Activated CD4-positive, CD25-positive, alpha-beta regulatory T cell (primary cell): ENCODE data around the gene KRT28.
"Not testable (repeated sequence)": the region's sequence is repeated elsewhere in the genome, so short reads cannot be mapped to it uniquely, and the experiment has no call there.

Experiments
- DNase-seq, 4 experiments: peaks; one replicate each; lab custom pipeline; 2025; lab: John Stamatoyannopoulos, UW

Gene KRT28

DNA sequence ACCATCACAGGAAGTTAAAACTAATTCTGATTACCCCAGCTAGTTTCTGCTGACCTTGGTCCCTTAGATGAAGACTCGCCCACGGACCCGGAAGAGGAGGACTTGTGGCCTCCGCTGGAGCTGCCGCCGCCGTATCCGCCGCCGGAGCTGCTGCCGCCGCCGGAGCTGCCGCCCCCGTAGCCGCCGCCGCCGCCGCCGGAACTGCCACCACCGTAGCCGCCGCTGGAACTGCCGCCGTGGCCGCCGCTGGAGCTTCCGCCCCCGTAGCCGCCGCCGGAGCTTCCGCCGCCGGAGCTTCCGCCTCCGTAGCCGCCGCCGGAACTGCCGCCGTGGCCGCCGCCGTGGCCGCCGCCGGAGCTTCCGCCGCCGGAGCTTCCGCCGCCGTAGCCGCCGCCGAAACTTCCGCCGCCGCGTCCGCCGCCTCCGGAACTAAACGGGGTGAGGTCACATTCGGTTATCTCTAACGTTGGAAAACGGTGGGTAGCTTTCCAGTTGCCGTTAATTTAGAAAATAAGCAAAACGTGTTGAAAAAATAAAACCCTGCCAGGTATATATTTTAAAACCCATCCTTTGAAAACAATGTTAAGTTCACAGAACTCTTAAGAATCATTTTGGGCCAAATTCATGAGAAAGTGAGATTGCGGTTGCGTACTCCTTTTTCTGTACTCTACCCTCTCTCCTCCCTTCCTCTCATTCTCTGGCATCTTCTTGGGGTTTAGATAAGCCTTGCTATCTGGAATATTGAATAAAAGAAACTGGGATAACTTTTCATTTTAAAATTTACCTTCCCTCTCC, 19.2 kb upstream of the KRT28 start:
- DNase-seq = peak; percentile 63 to 83 (median 73)

DNA sequence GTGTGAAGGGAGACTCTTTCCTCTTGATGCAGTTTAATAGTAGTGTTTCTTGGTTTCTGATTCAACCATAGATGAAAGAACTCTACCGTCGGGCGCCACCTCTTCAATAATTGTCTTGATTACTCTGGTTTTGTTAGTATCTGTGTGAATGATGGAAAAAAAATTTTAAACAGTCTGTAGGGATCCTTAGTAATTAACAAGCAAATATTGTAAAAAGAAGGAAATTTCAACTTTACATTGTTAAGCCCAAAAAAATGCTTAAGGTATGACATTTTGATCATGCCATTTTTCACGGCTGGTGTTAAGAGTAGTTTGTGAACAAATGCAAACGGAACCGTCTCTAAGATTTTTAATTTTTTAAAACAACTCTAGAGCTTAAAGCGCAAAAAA, 18.6 kb upstream of the KRT28 start:
- no peak for DNase-seq

DNA sequence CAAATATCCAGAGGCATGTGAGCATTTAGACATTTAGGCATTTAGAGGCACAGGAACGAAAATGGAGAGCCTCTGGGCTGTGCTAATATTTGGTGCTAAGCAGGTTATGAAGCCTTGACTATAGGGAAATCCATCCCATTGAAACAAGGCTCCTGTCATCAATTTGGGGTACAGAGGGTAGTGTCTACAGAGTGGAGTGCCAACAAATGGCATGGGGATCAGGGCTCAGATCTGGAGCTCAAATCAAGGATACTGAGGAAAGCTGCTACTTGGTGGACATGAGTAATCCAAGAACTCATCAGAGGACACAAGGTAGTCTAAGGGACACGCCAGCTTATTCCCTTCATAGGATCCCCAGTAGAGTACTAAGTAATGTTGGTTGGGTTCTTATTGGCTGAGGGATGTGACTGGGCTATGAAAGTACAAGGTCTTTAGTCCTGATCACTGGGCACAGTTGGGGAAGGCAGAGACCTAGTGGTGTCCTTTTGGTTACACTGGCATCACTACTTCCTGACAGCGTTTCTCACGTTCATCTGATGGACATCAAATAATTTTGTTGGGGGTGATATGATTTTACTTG, 17.4 kb upstream of the KRT28 start:
- DNase-seq = no peak

DNA sequence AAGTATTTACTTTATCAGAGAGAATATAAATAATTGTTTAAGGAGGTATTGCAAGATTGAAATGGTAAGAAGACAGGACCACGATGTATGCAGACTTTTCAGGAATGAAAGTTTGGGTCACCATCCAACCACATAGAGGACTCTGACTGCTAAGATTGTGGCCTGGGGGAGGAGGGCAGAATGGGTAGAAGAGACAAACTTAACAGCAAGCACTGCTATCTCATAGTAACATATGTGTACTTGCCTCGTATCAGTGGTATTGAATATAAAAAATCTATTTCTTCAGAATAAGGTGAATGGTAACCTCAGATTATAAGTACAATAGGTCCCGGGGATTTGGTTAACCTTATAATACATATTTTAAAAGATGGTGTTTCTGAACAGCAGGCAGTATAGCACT, 16.8 kb upstream of the KRT28 start:
- no peak for DNase-seq

DNA sequence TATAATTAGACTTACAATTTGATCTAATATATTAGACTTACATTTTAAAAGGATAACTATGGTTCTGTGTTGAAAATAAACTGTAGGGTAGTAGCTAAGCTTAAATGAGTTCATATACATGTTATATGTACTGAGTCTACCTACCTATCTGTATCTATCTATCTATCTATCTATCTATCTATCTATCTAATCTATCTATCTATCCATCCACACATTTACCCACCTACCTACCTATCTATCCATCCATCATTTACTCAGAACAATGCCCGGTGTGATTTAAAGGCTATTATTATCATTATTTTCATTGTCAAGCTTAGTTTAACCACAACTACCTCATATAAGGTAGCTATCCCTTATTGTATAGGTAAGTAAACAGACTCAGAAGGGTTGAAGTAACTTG, 15.6 kb upstream of the KRT28 start:
- DNase-seq = no peak

DNA sequence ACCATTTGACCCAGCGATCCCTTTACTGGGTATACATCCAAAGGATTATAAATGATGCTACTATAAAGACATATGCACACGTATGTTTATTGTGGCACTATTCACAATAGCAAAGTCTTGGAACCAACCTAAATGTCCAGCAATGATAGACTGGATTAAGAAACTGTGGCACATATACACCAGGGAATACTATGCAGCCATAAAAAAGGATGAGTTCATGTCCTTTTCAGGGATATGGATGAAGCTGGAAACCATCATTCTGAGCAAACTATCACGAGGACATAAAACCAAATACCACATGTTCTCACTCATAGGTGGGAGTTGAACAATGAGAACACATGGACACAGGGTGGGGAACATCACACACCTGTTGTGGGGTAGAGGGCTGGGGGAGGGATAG, 14.9 kb upstream of the KRT28 start:
- not testable (repeated sequence) for DNase-seq

DNA sequence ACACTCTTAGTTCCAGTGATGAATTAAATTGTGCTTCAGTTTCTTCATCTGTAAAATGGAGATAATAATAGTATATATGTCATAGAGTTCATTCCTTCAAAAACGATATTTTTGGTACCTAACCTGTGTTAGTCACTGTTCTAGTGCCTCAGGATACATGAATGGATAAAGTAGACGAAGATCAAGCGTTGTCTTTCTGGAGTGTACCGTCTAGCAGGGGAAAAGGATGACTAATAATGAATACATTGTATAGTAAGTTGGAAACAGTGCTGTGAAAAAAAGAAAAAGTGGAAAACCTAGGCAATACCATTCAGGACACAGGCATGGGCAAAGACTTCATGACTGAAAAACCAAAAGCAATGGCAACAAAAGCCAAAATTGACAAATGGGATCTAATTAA, 14.0 kb upstream of the KRT28 start:
- DNase-seq = no peak

DNA sequence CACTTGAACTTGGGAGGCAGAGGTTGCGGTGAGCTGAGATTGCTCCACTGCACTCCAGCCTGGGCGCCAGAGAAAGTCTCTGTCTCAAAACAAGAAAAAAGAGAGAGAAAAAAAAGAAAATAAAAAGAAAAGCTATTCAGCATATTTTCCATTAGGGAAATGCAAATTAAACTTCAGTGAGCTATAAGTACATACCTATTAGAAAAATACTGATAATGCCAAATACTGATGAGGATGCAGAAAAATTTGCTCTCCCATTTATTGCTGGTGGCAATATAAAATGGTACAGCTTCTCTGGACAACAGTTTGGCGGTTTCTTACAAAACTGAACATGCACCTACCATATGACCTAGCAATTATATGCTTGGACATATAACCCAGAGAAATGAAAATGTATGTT, 12.9 kb upstream of the KRT28 start:
- DNase-seq = no peak

DNA sequence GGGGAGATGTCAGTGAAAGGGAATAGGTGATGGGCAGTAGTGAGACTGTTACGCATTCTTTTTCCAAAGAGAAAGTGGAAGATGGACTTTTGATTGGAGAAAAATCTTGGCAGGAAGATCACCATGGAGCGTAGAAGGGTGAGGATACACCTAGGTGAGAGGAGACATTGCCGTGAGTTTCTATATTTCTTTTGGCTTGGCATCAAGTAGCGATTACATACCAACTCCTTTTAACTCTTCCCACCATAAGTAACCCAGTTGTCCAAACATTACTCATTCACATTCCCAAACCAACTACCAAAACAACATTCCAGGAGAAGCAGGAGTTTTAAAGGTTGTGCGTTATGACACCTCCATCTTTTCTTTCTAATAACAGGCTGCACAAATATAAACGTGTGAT, 10.7 kb upstream of the KRT28 start:
- no peak for DNase-seq

DNA sequence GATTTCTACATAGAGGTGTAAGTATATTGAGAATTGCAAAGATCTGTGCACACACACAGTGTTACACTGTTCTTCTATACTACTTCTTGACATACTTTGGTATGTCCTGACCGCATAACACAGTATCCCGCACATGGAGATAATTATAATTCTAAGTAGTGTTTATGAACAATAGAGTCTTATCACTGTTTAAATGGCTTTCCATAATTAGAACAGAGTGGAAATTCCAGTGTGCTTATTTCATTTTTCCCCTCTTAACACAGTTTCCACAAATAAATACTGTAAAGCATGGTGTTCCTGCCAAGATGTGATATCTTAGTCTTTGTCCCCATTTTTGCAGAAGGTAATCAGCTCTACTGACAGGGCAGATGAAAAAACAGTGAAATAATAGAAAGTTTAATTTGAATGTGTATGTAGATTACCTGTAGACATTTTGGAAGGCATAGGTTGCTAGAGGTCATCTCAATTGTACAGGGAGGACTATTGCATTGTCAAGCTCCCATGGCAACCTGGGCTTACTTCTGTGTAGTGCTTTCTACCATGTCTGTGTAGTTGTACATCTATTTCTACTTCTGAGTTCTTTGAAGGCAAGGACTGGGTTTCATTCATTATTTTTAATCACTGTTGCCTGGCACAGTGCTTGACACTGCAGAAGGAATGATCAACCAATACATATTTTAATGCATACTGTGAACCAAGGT, 10.1 kb upstream of the KRT28 start:
- no peak for DNase-seq

DNA sequence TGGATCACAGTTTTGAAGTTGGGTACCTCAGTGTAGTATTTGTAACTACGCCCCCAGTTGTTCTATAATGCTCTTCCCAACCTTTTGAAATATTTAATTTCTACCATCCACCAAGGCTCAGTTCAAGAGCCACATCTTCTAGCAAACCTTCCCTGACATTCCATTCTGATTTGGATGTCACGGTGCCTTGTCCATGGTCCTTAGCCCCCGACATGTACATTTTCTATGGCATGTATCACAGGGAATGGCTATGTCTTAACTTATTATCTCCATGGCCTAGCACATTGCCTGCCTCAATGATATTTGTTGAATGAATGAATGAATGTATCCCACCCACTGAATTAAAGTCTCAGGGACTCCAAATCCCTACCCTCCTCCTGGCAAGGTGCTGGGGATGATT, 6.4 kb upstream of the KRT28 start:
- DNase-seq = no peak

DNA sequence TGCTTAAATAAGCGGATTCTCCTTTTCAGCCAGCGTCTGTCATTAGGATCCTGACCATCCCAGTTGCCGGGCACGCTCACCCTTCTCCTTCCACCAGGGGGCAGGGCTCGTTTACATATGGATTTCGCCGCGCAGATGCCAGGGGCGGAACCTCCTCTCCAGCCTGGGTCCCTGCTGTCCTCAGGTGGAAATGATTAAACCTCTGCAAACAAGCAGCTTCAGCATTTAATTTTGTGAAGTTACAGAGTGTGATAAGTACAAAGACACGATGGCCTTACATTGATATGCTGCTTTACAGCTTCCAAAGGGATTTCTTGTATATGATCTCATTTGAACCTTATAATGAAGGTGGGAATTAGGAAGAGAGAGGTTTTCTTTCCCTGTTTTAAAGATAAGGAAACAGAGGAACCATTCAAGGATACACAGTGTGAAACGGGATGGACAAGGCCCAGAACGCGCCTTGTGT, 3.9 kb upstream of the KRT28 start:
- DNase-seq = peak; percentile 30 to 63 (median 42)

DNA sequence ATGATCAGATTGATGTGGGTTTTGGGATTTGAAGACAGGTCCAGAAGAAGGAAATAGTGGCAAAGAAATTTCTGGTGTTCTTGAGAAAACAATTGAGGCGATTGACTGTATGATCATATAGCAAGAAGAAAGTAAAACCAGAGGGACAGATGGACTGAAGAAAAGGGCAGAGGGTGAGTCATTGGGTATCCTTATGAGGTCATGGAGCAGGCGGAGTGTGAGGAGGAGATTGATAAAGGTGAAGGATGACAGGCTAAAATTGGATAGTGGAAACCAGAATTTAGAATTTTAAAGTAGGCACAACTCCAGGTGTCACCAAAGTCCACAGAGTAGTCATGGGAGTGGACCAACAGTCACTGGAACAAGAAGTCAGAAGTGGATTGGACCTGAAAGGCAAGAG, 1.4 kb upstream of the KRT28 start:
- DNase-seq = no peak

DNA sequence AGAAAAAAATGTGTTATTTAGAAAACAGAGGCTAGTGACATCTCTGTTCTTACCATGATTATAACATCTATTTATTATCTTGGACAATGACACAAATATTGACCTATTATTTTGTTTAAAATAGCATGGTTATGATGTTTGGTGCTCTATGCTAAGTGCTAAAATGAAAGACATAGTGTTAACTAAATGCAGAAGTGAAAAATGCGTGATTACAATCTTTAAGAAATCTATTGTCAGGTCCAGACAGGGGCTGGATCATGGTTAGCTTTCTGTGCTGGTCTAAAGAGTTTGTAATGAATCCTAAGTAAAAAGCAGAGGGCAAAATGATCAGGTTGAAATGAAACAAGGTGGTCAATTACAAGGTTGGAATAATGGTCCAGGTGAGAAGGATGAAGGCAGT, 622 bp upstream of the KRT28 start:
- DNase-seq = no peak

DNA sequence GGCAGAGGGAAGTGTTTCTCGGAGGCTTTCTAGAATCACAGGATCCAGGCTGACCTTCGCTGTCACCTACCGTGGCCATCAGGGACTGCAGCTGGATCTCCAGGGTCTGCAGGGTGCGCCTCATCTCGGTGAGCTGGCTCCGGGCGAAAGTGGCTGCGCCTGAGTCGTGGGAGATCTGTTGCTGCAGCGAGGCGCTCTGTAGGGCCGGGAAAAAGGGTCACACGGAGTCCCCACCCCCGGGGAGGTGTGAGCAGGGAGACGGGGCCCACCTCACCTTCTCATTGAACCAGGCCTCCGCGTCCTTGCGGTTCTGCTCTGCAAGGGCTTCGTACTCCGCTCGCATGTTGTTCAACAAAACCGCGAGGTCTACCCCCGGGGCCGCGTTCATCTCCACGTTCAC, 2.9 kb downstream of the KRT28 start:
- no peak for DNase-seq

DNA sequence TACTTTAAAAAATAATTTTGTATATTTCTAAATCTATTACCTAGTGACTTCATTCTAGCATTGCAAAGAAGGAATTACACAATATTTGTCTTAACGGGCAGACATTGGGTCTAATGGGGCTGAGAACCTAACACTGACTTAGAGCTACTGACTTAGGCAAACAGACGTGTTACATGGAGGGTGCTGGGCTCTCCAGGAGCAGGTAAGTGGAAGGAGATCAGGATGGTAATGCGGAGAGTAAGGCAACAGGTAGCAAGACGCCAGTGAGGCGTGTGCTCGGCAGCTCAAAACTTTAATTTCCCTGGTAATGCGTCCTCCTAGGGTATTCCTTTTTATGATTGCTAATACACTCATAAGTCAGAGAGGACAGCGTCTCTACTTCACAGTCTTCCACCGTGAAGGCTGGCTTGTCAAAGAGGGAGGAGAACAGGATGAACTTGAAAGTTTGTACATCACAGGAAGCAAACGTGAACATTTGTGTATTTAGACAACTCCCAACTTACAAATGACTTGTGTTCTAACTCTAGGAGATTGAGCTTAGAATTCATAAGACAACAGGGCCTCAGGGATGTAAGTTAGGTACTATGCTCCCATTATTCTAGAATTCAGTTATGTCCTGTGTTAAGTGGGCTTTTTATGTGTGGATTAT, 4.6 kb downstream of the KRT28 start:
- no peak for DNase-seq

DNA sequence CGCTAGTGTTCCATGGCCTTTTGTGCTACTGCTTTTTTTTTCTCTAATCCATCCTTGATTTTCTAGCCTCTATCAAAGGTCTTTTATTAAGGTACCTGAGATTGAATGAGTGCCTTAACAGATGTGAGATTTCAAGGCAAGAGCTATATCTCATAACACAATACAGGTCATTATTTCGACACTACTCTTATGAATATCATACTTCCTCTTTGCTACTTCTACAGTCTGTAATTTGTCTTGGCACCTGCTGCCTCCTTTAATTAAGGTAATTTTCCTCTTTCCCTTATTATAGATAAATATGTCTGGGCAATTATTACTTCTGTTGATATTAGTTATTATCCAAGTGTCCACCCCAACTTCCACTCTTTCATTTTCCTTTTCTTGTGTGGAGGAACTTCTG, 5.3 kb downstream of the KRT28 start:
- DNase-seq = no peak

DNA sequence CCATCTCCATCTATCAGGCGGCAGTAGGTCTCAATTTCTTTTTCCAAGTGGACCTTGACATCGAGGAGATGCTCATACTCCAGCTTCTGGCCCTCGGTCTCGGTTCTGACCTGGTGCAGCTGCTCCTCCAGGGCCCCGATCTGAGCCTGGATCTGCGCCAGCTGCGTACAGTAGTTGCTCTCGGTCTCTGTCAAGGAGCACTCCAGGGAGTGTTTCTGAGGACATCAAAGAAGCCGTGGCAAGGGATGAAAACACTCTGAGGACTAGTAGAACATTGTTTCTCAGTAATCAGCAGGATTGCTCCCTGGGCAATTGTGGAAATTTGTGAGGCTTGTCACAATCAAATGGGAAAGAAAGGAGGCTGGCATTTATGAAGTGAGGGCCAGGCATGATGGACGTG, 5.9 kb downstream of the KRT28 start:
- no peak for DNase-seq

DNA sequence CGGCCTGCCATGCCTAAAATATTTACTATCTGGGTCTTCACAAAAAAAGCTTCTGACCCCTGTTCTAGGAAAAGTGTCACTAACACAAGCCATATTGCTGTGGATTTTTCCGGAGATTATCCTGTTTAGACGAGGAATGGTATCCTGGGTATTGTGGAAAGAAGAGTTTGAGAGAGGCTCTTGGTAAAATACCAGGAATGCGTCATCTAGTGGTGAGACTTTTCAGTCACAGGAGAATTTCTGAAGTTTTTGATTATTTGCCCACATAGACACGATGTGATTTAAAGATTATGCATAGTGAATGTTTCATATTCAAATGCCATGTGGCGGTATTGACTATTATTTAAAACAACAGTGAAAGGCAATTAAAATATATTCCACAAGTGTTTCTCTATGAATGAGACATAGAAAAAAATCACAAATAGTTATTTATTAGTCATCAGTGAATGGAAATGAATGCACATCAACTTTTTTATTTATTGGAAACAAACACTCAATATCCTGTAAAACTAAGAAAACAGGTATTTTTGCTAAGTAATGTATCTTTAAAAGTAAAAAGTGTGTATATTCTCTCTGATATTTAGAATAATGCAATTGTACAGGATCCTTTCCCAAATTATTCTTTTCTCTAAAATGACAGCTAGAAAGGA, 7.8 kb downstream of the KRT28 start:
- DNase-seq = no peak

DNA sequence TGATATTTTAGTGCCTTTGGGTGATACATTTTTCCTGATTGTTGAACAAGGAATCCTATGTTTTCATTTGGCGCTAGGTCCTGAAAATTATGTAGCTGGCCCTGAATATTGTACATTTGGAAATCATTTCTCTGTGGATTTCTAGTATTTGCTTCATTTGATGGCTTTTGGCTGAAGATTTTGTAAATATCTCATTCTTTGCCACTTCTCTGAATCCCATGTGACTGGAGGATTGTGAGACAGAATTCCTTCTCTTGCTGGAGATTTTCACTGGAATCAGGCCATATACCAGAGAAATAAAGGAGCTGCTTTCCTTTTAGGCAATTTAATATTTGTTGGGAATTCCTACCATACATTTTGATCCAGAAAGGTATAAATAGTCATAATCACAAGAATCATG, 8.6 kb downstream of the KRT28 start:
- DNase-seq = no peak

DNA sequence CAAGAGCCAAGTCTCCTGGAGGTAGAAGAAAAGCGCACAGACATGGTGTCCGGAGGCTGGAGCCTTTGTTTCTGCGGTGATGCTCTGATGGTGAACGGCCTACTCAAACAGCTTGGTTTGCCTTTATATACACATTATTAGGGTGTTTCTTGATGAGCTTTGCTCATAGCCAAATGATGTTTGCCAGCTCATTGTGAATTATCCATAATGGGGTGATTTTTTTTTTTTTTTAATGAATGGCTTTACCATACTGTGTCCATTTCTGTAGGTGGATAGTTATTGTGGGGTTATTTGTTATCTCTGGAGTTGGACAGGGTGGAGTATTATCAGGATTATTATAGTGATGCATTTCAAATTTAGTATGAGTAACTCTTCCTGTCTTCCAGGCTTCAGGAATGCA, 17.3 kb downstream of the KRT28 start, which contains the start of gene KRT27:
KRT27 (minus strand) TSS at position 101 of the 400 bp plus-strand sequence; CDS start at position 44, 57 bp downstream.
- DNase-seq = no peak
